Calu3 (cell line): ENCODE measurements around the gene UST. TPM values are rescaled to one million over a fixed set of nuclear protein-coding genes. Genes with fewer than 3 reads are reported as not detected.
"Not testable (repeated sequence)": the region's sequence is repeated elsewhere in the genome, so short reads cannot be mapped to it uniquely, and the experiment has no call there.

Source experiments
- BruUV-seq: library from RNA; stranded (reverse); fragments of 400-500 nt; replicated peaks from 2 replicates; lab custom pipeline; 2021; lab: Mats Ljungman, UMichigan
- CTCF ChIA-PET: fragments of 300-600 bp; sonication (Branson Sonifier 250); formaldehyde crosslinking; loops from one replicate; lab custom pipeline; 2022; ENCODE audit warnings: antibody characterized with exemption; lab: Charles Lee
- DNase-seq: peaks from one replicate; pipeline ENCODE4 v3.0.0; 2022
- H3K27ac Mint-ChIP-seq: one replicate; pipeline ENCODE4 v1.8.0; 2022; ENCODE audit warnings: mixed read lengths; ENCODE audit not compliant: unreplicated experiment
- H3K27me3 Mint-ChIP-seq: one replicate; pipeline ENCODE4 v1.8.0; 2022; ENCODE audit warnings: mixed read lengths; ENCODE audit not compliant: unreplicated experiment
- H3K36me3 Mint-ChIP-seq: one replicate; pipeline ENCODE4 v1.8.0; 2022; ENCODE audit warnings: mild to moderate bottlenecking, moderate library complexity, mixed read lengths; ENCODE audit not compliant: insufficient read depth, unreplicated experiment
- H3K4me1 Mint-ChIP-seq: one replicate; pipeline ENCODE4 v1.8.0; 2022; ENCODE audit warnings: mild to moderate bottlenecking, low read depth, mixed read lengths; ENCODE audit not compliant: unreplicated experiment
- H3K4me3 Mint-ChIP-seq: one replicate; pipeline ENCODE4 v1.8.0; 2022; ENCODE audit warnings: mild to moderate bottlenecking, low read depth, moderate library complexity, mixed read lengths; ENCODE audit not compliant: unreplicated experiment
- H3K9me3 Mint-ChIP-seq: one replicate; pipeline ENCODE4 v1.8.0; 2022; ENCODE audit warnings: low read depth, mixed read lengths; ENCODE audit not compliant: unreplicated experiment
- CTCF ChIP-seq: fragments of 200-600 bp; IDR thresholded peaks from one replicate; pipeline ENCODE4 v1.8.0; 2022; ENCODE audit warnings: antibody characterized with exemption; ENCODE audit not compliant: unreplicated experiment
- intact Hi-C: fragments of 100-400 bp; cut with micrococcal nuclease; formaldehyde crosslinking; loops from one replicate; pipeline ENCODE4 v1.10.0; 2022; ENCODE audit not compliant: unreplicated experiment
- total RNA-seq: library from RNA; stranded (reverse); gene quantifications from 2 replicates; pipeline ENCODE4 v1.2.3, GENCODE V29; 2022

Gene UST
- total RNA-seq, 1 experiment from 2014 or later, result 2.4 TPM

DNA sequence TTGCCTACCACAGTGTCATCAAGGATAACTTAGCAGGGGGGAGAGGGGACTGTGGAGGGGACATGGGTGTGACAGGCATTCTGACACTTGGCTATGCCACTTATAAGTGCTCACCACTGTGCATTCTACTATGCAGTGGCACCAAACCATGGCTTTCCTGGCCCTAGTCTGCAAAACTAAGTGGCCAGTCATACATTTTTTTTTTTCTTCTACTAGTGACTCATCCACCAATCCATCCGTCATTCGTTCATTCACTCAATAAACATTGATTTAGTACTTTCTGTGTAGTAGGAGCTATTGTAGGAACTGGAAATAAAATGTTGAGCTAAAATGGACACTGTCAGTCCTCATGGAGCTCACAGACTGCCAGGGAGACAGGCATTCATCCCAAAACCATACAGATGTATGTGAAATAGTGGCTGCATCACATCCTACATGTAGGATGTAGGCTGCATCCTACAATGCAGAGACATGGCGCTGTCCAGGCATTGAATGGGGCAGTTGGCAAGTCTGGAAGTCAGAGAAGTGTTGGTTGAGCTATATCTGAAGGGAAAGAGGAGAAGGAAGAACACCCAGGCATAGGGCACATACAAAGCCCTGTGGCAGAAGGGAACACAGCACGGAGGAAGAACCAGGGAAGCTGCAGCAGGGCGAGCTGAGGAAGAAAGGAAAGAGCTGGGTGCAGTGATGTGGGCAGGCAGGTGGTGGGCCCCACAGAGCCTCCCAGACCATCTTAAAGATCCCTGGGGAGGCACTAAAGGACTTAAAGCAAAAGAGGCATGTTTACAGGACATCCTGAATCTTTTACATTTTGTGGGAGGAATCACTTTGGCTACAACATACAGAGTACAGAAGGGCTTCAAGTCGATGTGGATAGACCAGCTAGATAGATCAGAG is 224.4 kb downstream of the UST start:
- BruUV-seq, result no TSS peak
- Mint-ChIP-seq H3K4me3 (no peak overlapping the region), H3K27ac (no peak overlapping the region), H3K27me3 (peaks cover 19% of the 10 kb centered on the region), H3K4me1 (no peaks in the 10 kb centered on the region), H3K9me3 (no peaks in the 10 kb centered on the region), H3K36me3 (no peaks in the 10 kb centered on the region)
- no peak for TF ChIP-seq CTCF
- CTCF ChIA-PET, result no interaction called here
- intact Hi-C loops, result no loop called here
- DNase-seq, result no peak

DNA sequence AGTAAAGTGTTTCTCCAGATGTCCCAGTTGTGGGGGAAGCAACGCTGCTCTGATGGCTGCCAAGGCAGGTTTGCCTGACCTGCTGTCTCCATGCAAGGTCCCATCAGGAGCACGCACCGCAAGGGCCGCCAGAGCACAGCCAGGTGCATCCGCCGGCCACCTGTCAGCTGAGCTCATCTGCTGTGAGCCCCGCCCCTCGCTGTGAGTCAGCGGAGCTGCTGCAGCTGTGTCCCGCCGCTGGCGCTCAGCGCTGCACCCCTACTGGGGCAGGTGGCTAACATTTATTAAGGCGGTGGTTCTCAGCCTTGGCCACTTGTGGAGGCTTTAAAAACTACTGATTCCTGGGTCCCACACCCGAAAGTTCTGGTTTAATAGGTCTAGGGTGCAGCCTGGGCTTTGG is 225.7 kb downstream of the UST start:
- BruUV-seq, result no TSS peak
- peak; percentile 48 for DNase-seq

DNA sequence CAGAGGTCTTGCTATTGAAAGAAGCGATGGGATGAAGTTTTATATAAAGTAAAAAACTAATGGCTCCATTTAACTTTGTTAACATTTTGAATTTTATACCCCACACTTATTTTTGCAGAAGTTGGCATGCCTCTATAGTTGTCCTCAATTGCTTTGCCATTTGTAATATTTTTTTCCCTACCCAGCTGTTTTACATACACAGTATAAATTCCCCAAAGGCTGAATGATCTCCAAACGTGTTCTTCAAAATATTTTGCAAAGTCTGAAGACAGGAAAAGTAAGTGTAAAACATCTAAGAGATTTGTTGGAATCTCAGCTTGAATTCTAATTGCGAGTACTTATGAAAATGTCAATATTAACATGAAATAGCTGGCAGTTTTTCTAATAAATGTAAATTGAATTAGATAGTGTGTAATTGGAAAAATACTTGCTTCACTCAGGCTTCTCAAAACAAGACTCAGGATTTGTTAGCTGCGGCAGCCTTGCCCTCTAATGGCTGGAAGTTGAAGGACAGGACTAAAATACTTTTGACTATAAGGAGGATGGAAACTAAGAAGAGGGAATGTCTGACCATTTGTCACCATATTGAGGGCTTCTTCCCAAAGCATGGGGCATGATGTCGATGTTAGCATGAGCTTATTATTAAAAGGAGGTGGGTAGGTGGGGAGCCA is 226.8 kb downstream of the UST start:
- H3K4me1 Mint-ChIP-seq, result no peaks in the 10 kb centered on the region
- H3K9me3 Mint-ChIP-seq, result no peaks in the 10 kb centered on the region
- TF ChIP-seq CTCF, result no peak
- DNase-seq, result no peak
- no peaks in the 10 kb centered on the region for H3K36me3 Mint-ChIP-seq
- intact Hi-C loops, result no loop called here
- no TSS peak for BruUV-seq
- H3K27me3 Mint-ChIP-seq, result peaks cover 19% of the 10 kb centered on the region
- H3K27ac Mint-ChIP-seq, result no peak overlapping the region
- H3K4me3 Mint-ChIP-seq, result no peak overlapping the region
- CTCF ChIA-PET, result interaction anchor here (0.8 kb wide), 1 partner anchor 396 kb away, joined by 3 read pairs; no protein-coding TSS in a partner anchor

More for the DNA sequence above, 225.7 kb downstream of the UST start:
- H3K27ac Mint-ChIP-seq, result no peak overlapping the region
- TF ChIP-seq CTCF, result no peak
- H3K4me3 Mint-ChIP-seq, result no peak overlapping the region
- no peaks in the 10 kb centered on the region for H3K36me3 Mint-ChIP-seq
- H3K9me3 Mint-ChIP-seq, result no peaks in the 10 kb centered on the region
- peaks cover 19% of the 10 kb centered on the region for H3K27me3 Mint-ChIP-seq
- intact Hi-C loops, result no loop called here
- H3K4me1 Mint-ChIP-seq, result no peaks in the 10 kb centered on the region
- CTCF ChIA-PET, result interaction anchor here (0.6 to 1.2 kb wide), 3 partner anchors 17 to 394 kb away, joined by 3 to 5 read pairs (median 4); no protein-coding TSS in a partner anchor

GRCh38 chr6:148974351-148974750 is 227.5 kb downstream of the UST start:
- no TSS peak for BruUV-seq
- H3K4me1 Mint-ChIP-seq, result no peaks in the 10 kb centered on the region
- no peak for TF ChIP-seq CTCF
- no peaks in the 10 kb centered on the region for H3K36me3 Mint-ChIP-seq
- no peak for DNase-seq
- H3K27me3 Mint-ChIP-seq, result peaks cover 19% of the 10 kb centered on the region
- no peaks in the 10 kb centered on the region for H3K9me3 Mint-ChIP-seq
- intact Hi-C loops, result no loop called here
- CTCF ChIA-PET, result interaction anchor here (0.8 kb wide), 1 partner anchor 396 kb away, joined by 3 read pairs; no protein-coding TSS in a partner anchor
- H3K27ac Mint-ChIP-seq, result no peak overlapping the region
- no peak overlapping the region for H3K4me3 Mint-ChIP-seq

GRCh38 chr6:148978298-148978697 is 231.5 kb downstream of the UST start:
- BruUV-seq, CTCF ChIA-PET, H3K4me1 Mint-ChIP-seq, H3K9me3 Mint-ChIP-seq, H3K4me3 Mint-ChIP-seq, H3K27ac Mint-ChIP-seq, intact Hi-C loops, H3K27me3 Mint-ChIP-seq, DNase-seq, H3K36me3 Mint-ChIP-seq: not testable (repeated sequence)
